ENCODE data around the gene PRDX4.
"Not testable (repeated sequence)": the region's sequence is repeated elsewhere in the genome, so short reads cannot be mapped to it uniquely, and the experiment has no call there.

The PRDX4 gene

GRCh38 chrX:23673108-23673507 is 5.8 kb downstream of the PRDX4 start:
- DNase-seq (ENCODE audit: low read depth): no peak

GRCh38 chrX:23676486-23676885 is 9.2 kb downstream of the PRDX4 start:
- DNase-seq (ENCODE audit: low read depth): not testable (repeated sequence)

DNA sequence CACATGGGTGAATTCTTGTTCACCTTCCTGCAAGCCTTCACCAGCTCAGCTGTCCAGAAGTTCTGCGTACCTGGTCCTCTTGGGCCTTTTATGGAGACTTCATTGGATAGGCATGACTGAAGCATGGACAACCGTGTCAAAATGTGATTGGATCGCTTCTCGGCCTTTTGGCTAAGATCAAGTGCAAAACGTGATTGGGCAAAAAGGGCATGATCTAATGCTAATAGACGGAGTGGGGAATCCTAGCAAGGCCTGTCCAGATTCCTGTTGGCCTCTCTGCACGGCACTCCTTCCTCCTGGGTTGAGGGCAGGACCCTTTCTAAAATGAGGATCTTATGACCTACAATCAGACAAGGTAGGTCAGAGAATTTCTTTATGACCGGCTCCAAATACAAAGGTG is 24.9 kb downstream of the PRDX4 start:
- no peak for DNase-seq (ENCODE audit: low read depth)

- DNase-seq (ENCODE audit: low read depth): peak; percentile 4
Measured at GRCh38 chrX:23694606-23695005, 27.3 kb downstream of the PRDX4 start.

DNA sequence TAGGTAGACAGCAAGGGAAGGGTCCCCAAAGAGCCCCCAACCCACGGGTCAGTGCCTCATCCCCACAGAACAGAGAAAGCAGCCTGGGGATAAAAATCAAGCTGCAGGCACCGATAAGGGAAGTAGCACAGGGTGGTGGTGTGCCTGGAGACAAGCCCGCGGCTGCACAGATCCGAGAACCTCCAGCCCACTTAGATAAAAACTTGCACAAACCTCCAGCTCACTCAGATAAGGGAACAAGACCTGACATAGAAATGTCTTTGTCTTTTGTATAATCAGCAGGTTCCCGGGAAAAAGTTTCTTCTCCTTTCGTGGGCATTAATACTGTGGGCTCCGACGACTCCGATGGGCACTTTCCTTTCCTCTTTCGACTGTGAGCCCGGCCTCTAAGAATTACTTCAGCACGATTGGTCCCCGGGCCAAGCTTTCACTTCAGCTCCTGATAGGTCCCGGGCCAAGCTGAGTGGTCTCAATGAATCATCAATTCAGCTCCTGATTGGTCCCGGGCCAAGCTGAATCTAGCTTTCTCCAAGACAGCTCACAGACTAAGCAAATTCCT is 32.4 kb downstream of the PRDX4 start:
- DNase-seq (ENCODE audit: low read depth): no peak

DNA sequence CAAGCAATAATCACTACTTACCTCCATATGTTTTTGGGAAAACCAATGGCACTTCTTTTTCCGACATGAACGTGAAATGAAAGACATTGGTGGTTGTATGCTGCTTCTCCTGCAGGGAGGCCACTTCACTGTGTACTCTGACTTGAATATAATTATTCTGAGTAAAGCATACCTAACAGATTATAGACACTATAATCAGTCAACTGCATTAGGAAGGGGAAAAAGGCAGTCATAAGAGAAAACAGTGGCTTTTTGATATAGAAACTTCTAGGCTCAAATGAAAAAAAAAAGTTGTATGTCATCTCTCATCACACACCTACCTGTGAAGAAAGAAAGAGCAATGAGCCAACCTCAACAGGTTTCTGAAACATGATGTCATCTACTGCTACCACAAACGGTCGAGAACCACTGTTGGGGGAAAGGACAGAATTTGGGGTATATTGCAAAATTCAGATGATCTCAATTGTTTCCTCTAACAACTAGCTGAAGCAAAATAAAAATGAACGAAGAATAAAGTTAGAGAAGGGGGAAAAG is 37.4 kb downstream of the PRDX4 start:
- DNase-seq (ENCODE audit: low read depth): no peak

DNA sequence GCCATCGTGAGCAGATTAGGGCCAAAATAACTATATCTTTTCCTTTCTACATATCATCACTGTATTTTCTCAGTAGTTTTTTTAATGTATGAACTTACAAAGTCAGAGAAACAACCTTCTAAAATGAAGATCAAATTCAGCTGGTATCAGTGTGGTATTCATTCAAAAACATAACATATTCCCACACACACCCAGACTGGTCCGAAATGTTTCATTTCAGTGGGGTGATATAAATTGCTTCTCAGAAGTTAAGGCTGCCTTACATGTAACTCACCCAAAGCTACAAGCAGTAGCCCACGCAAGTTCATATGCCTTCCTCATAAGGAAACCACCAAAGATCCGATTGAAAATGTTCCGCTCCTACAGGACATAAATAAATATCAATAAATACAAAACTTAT is 37.9 kb downstream of the PRDX4 start:
- no peak for DNase-seq (ENCODE audit: low read depth)

GRCh38 chrX:23720117-23720677 is 52.9 kb downstream of the PRDX4 start:
- DNase-seq (ENCODE audit: low read depth): no peak

GRCh38 chrX:23726191-23726590 is 58.9 kb downstream of the PRDX4 start:
- no peak for DNase-seq (ENCODE audit: low read depth)

- DNase-seq (ENCODE audit: low read depth): no peak
Measured at GRCh38 chrX:23727206-23727605, 59.9 kb downstream of the PRDX4 start.

DNA sequence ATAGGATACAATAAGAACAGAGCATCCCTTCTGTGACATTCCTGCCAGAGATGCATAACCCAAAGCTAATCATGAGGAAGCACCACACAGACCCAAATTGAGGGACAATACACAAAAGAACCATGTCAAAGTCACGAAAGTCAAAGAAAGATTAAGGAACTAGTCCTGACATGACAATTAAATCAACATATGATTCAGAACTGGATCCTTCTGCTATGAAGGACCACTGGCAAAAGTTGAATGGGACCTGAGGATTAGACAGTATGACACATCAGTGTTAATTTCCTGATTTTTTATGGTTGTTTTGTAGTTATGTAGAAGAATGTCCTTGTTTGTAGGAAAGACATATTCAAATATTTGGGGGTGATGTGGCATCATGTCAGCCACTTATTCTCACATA is 61.9 kb downstream of the PRDX4 start:
- DNase-seq (ENCODE audit: low read depth): no peak

DNA sequence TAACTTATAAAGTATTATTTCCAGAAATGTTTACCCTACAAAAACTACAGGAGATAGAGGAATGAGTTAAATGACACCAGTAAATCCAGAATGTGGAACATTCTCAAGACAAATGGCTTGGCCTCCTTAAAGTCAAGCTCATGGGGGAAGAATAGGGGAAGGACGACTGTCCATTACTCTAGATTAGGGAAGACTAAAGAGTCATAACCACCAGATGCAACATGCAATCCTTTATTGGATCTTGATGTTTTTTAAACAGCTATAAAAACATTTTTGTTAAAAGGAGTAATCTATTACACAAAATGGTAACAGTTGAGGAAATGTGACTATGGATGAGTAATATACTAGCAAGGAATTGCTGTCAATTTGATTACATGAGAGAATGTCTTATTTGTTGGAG is 64.7 kb downstream of the PRDX4 start:
- no peak for DNase-seq (ENCODE audit: low read depth)

DNA sequence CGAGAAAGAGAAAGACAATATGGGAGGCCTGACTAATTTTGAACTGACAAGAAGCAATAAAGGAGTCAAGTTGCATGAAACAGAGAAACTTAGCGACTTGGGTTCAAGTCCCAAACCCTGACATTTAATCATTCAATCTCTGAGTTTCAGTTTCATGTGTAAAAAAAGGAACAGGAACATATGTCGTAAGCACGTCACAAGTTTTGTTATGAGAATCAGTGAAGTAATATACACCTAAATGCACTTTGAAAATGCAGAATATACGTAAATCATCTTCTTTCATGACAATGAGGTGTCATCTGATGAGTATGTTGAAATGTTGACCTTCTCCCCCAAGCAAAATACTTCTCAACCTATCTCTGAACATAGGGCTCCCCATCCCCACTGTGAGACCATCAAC is 65.4 kb downstream of the PRDX4 start:
- no peak for DNase-seq (ENCODE audit: low read depth)

All from HS-5 (cell line).